IMR-90 (cell line): ENCODE results near the gene SLAMF8. TPM values are rescaled to one million over a fixed set of nuclear protein-coding genes. Genes with fewer than 3 reads are reported as not detected.
A peak's percentile ranks its signal among the peaks of the same experiment; 100 is the strongest.

ENCODE experiments used
- ATAC-seq: fragments of 200-7000 bp; cut with Tn5 transposase; 2 replicates; pipeline ENCODE4 v1.9.1; 2020; ENCODE audit warnings: low read depth, mild to moderate bottlenecking, moderate library complexity
- BruUV-seq: library from RNA; stranded (reverse); fragments of 400-500 nt; replicated peaks from 2 replicates; lab custom pipeline; 2021; lab: Mats Ljungman, UMichigan
- CTCF ChIA-PET: fragments of 300-600 bp; formaldehyde crosslinking; extraction: SDS; loops from one replicate; lab custom pipeline; 2021; ENCODE audit warnings: antibody characterized with exemption; lab: Yijun Ruan, JAX
- POLR2A ChIA-PET: fragments of 300-600 bp; sonication (Branson Sonifier 250); formaldehyde crosslinking; loops from one replicate; lab custom pipeline; 2022; ENCODE audit warnings: antibody characterized with exemption; ENCODE audit not compliant: unreplicated experiment; lab: Charles Lee
- DNase-seq: peaks from one replicate; pipeline ENCODE4 v3.0.0; 2013
- H2AFZ ChIP-seq: replicated peaks from 2 replicates; pipeline ENCODE3; 2013; ENCODE audit warnings: low read length, mild to moderate bottlenecking; ENCODE audit not compliant: poor library complexity
- H2AK5ac ChIP-seq: 2 replicates; pipeline ENCODE4 v1.6.1; 2013; ENCODE audit warnings: low read depth, low read length, inconsistent platforms
- H2AK9ac ChIP-seq: replicated peaks from 2 replicates; pipeline ENCODE3; 2013; ENCODE audit warnings: mild to moderate bottlenecking, low read depth, low read length, moderate library complexity; ENCODE audit not compliant: poor library complexity
- H2BK120ac ChIP-seq: 2 replicates; pipeline ENCODE4 v1.6.1; 2013; ENCODE audit warnings: low read depth, low read length, inconsistent platforms
- H2BK15ac ChIP-seq: 3 replicates; pipeline ENCODE4 v1.6.1; 2013; ENCODE audit warnings: low read depth, low read length, inconsistent platforms
- H2BK20ac ChIP-seq: 2 replicates; pipeline ENCODE4 v1.6.1; 2013; ENCODE audit warnings: low read depth, mild to moderate bottlenecking, inconsistent platforms, low read length, moderate library complexity
- H2BK5ac ChIP-seq: 2 replicates; pipeline ENCODE4 v1.6.1; 2013; ENCODE audit warnings: mild to moderate bottlenecking, low read depth, low read length, inconsistent platforms; ENCODE audit not compliant: poor library complexity, severe bottlenecking
- H3K14ac ChIP-seq: replicated peaks from 2 replicates; pipeline ENCODE4 v1.6.1; 2013; ENCODE audit warnings: low read depth, low read length, inconsistent platforms
- H3K18ac ChIP-seq: 2 replicates; pipeline ENCODE4 v1.6.1; 2013; ENCODE audit warnings: low read depth, low read length, control low read depth
- H3K23ac ChIP-seq: 2 replicates; pipeline ENCODE4 v1.6.1; 2013; ENCODE audit warnings: low read depth, low read length, inconsistent platforms
- H3K27ac ChIP-seq: 2 replicates; pipeline ENCODE4 v1.5.1; 2013; ENCODE audit warnings: mild to moderate bottlenecking, control low read depth, low read length; ENCODE audit not compliant: insufficient read depth
- H3K27me3 ChIP-seq: 2 replicates; pipeline ENCODE4 v1.6.1; 2013; ENCODE audit warnings: low read length; ENCODE audit not compliant: control insufficient read depth, insufficient read depth
- H3K36me3 ChIP-seq: 2 replicates; pipeline ENCODE4 v1.6.1; 2013; ENCODE audit warnings: low read length, mixed read lengths; ENCODE audit not compliant: control insufficient read depth, insufficient read depth
- H3K4ac ChIP-seq: 2 replicates; pipeline ENCODE4 v1.6.1; 2013; ENCODE audit warnings: low read depth, low read length, inconsistent platforms
- H3K4me1 ChIP-seq: 2 replicates; pipeline ENCODE4 v1.6.1; 2013; ENCODE audit warnings: low read length, mixed read lengths; ENCODE audit not compliant: control insufficient read depth, insufficient read depth
- H3K4me2 ChIP-seq: 2 replicates; pipeline ENCODE4 v1.6.1; 2013; ENCODE audit warnings: low read depth, mild to moderate bottlenecking, control low read depth, low read length, moderate library complexity
- H3K4me3 ChIP-seq: 2 replicates; pipeline ENCODE4 v1.5.1; 2013; ENCODE audit warnings: low read depth, mild to moderate bottlenecking, control low read depth, low read length, moderate library complexity; ENCODE audit not compliant: insufficient read depth
- H3K56ac ChIP-seq: 2 replicates; pipeline ENCODE4 v1.6.1; 2013; ENCODE audit warnings: low read length, inconsistent platforms; ENCODE audit not compliant: insufficient read depth; ENCODE audit errors: extremely low read depth
- H3K79me1 ChIP-seq, 2 experiments: 2 replicates each; pipeline ENCODE4 v1.6.1; 2013; ENCODE audit warnings: low read length in 2 of 2, inconsistent platforms in 1 of 2, low read depth in 1 of 2
- H3K9ac ChIP-seq: 2 replicates; pipeline ENCODE4 v1.6.1; 2013; ENCODE audit warnings: low read depth, low read length, control low read depth
- H3K9me1 ChIP-seq: 2 replicates; pipeline ENCODE4 v1.6.1; 2013; ENCODE audit warnings: low read length, inconsistent platforms; ENCODE audit not compliant: insufficient read depth
- H3K9me3 ChIP-seq: 2 replicates; pipeline ENCODE4 v1.6.1; 2013; ENCODE audit warnings: low read length; ENCODE audit not compliant: control insufficient read depth, insufficient read depth
- H4K20me1 ChIP-seq: 2 replicates; pipeline ENCODE4 v1.6.1; 2013; ENCODE audit warnings: low read length, inconsistent platforms; ENCODE audit not compliant: insufficient read depth
- H4K5ac ChIP-seq: 2 replicates; pipeline ENCODE4 v1.6.1; 2013; ENCODE audit warnings: mild to moderate bottlenecking, low read depth, low read length, control low read depth
- H4K8ac ChIP-seq, 2 experiments: 2 replicates each; pipeline ENCODE4 v1.6.1; 2013; ENCODE audit warnings: low read depth in 2 of 2, low read length in 2 of 2, control low read depth in 1 of 2, inconsistent platforms in 1 of 2
- H4K91ac ChIP-seq: 2 replicates; pipeline ENCODE4 v1.6.1; 2013; ENCODE audit warnings: low read depth, low read length, inconsistent platforms; ENCODE audit not compliant: insufficient read depth
- BHLHE40 ChIP-seq: fragments of 150-350 bp; IDR thresholded peaks from 2 replicates; pipeline ENCODE4 v1.6.1; 2016; ENCODE audit warnings: mild to moderate bottlenecking, low read depth, low read length
- CEBPB ChIP-seq: IDR thresholded peaks from 2 replicates; pipeline ENCODE4 v1.6.1; 2012; ENCODE audit warnings: low read depth, low read length, improper control_type of control experiment
- CHD1 ChIP-seq: IDR thresholded peaks from 2 replicates; pipeline ENCODE4 v1.6.1; 2012; ENCODE audit warnings: low read depth, low read length, improper control_type of control experiment
- ELK1 ChIP-seq: fragments of 150-350 bp; IDR thresholded peaks from 2 replicates; pipeline ENCODE4 v1.6.1; 2016; ENCODE audit warnings: low read depth, mild to moderate bottlenecking, low read length, moderate library complexity, borderline replicate concordance
- FOS ChIP-seq: fragments of 150-350 bp; IDR thresholded peaks from 2 replicates; pipeline ENCODE4 v1.6.1; 2016; ENCODE audit warnings: low read depth, low read length
- MAFK ChIP-seq: IDR thresholded peaks from 2 replicates; pipeline ENCODE4 v1.6.1; 2012; ENCODE audit warnings: low read depth, low read length, improper control_type of control experiment
- MAZ ChIP-seq: IDR thresholded peaks from 2 replicates; pipeline ENCODE4 v1.6.1; 2012; ENCODE audit warnings: low read depth, mild to moderate bottlenecking, low read length, improper control_type of control experiment, moderate library complexity, borderline replicate concordance
- MXI1 ChIP-seq: IDR thresholded peaks from 2 replicates; pipeline ENCODE4 v1.6.1; 2012; ENCODE audit warnings: low read depth, mild to moderate bottlenecking, low read length, moderate library complexity, borderline replicate concordance
- NFE2L2 ChIP-seq: fragments of 150-350 bp; IDR thresholded peaks from 2 replicates; pipeline ENCODE4 v1.6.1; 2016; ENCODE audit warnings: low read depth, mild to moderate bottlenecking, low read length
- POLR2A ChIP-seq: IDR thresholded peaks from 2 replicates; pipeline ENCODE4 v1.6.1; 2012; ENCODE audit warnings: mild to moderate bottlenecking, low read depth, low read length
- RAD21 ChIP-seq: IDR thresholded peaks from 2 replicates; pipeline ENCODE4 v1.6.1; 2012; ENCODE audit warnings: low read length, improper control_type of control experiment
- RFX5 ChIP-seq: IDR thresholded peaks from 2 replicates; pipeline ENCODE4 v1.8.0; 2012; ENCODE audit warnings: low read depth, mild to moderate bottlenecking, low read length, moderate library complexity
- SMC3 ChIP-seq: fragments of 150-350 bp; IDR thresholded peaks from 2 replicates; pipeline ENCODE4 v1.6.1; 2016; ENCODE audit warnings: low read depth, mild to moderate bottlenecking, antibody characterized with exemption, low read length, moderate library complexity
- WGBS, 2 experiments: methylation state at CpG; one replicate each; pipeline versions ENCODE4 v1.1.5 to v1.1.7; 2013; ENCODE audit warnings: missing lambda C conversion rate in 2 of 2; ENCODE audit not compliant: insufficient read length in 1 of 2; ENCODE audit errors: extremely low coverage in 2 of 2; 5-methylcytosine and 5-hydroxymethylcytosine counted together
- dilution Hi-C: fragments of 300-500 bp; cut with HindIII; formaldehyde crosslinking; loops from one replicate; pipeline ENCODE4 v1.14.3; 2018; ENCODE audit warnings: low sequenced_read_pairs; ENCODE audit not compliant: unreplicated experiment
- in situ Hi-C: fragments of 300-500 bp; cut with MboI; formaldehyde crosslinking; loops from 3 replicates; pipeline ENCODE4 v1.14.3; 2019; ENCODE audit warnings: low sequenced_read_pairs, inconsistent platforms, mixed read lengths
- intact Hi-C: fragments of 100-400 bp; cut with micrococcal nuclease; formaldehyde crosslinking; loops from 2 replicates; pipeline ENCODE4 v1.10.0; 2022
- polyA plus RNA-seq, 3 experiments: library from polyadenylated mRNA; depleted of rRNA; stranded (reverse); fragments of >200 nt; gene quantifications; 2 replicates each; pipeline ENCODE4 v1.2.3, GENCODE V29; 2012; ENCODE audit warnings: low replicate concordance in 1 of 3
- total RNA-seq: library from RNA; depleted of rRNA; stranded (reverse); fragments of >200 nt; gene quantifications from 2 replicates; pipeline ENCODE4 v1.2.3, GENCODE V29; 2012
- TF ChIP-seq, protein P1 (sequence below): fragments of 150-350 bp; IDR thresholded peaks from 2 replicates; pipeline ENCODE4 v1.6.1; 2017; ENCODE audit warnings: mild to moderate bottlenecking, antibody characterized with exemption, low read length, low read depth

SLAMF8 gene
- total and polyA plus RNA-seq, 2 of the 4 experiments (the other 2 are of a cell fraction), result 0.07 TPM; not detected in 1

DNA sequence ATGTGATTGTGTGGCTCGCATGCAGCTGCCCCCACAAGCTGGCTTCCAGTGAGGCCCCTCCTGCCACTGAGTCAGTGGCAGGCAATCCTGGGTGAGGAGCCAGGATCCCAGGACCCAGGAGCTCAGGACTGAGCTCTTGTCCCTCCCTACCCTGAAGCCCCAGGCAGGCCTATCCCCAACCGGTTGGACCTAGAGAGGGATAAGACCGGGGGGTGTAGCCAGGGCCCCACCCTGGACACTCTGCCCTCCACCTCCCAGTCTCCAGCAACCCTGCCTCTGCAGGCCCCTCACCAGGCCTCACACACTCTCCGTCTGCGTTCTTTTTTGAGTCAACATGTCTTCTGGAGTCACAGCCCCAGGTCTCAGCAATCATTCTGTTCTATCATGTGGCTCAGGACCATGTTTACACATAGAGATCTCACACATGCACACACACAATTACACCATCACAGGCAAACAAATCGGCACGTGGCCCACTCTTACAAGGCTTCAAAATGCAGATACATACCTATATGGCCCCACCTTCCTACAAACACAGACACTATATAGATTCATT lies 33.2 kb downstream of the SLAMF8 start:
- H3K9ac ChIP-seq, result no peak overlapping the region
- H3K18ac ChIP-seq, result no peak overlapping the region
- in situ Hi-C loops (no loop called here), intact Hi-C loops (no loop called here), dilution Hi-C loops (no loop called here)
- H2AFZ ChIP-seq, result peak overlapping the region; percentile 60
- 0 out of 2 replicates have a peak, but pooled peaks cover 7% of the 10 kb centered on the region for H3K9me1 ChIP-seq
- TF ChIP-seq SMC3 (no peak), CEBPB (no peak), MAZ (no peak), POLR2A (no peak), MXI1 (no peak), ELK1 (no peak), FOS (no peak), BHLHE40 (no peak), NFE2L2 (no peak), RAD21 (no peak), RFX5 (no peak), CHD1 (no peak), MAFK (no peak)
- TF ChIP-seq, protein P1, sequence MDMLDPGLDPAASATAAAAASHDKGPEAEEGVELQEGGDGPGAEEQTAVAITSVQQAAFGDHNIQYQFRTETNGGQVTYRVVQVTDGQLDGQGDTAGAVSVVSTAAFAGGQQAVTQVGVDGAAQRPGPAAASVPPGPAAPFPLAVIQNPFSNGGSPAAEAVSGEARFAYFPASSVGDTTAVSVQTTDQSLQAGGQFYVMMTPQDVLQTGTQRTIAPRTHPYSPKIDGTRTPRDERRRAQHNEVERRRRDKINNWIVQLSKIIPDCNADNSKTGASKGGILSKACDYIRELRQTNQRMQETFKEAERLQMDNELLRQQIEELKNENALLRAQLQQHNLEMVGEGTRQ, result no peak
- no peak overlapping the region for H3K27ac ChIP-seq
- CTCF ChIA-PET, result no interaction called here
- H4K91ac ChIP-seq, result no peak overlapping the region
- H4K8ac ChIP-seq, result no peak overlapping the region
- 0 out of 2 replicates have a peak overlapping the region, but pooled peaks have one; percentile 21 for H3K14ac ChIP-seq
- H2BK5ac ChIP-seq, result no peak overlapping the region
- H3K4me1 ChIP-seq, result peaks cover 1% of the 10 kb centered on the region; the same call in 1 of the 2 replicates
- DNase-seq (no peak), ATAC-seq (no peak)
- H3K4me3 ChIP-seq, result no peak overlapping the region
- no peaks in the 10 kb centered on the region for H3K36me3 ChIP-seq
- POLR2A ChIA-PET, result no interaction called here
- no peak overlapping the region for H2BK20ac ChIP-seq
- no peak overlapping the region for H4K5ac ChIP-seq
- no peaks in the 10 kb centered on the region for H4K20me1 ChIP-seq
- WGBS, 2 experiments, result 66% methylated on average over 4 of the region's 7 CpGs; no CpG with 5 or more reads in 1 of the 2 experiments
- no peak overlapping the region for H2AK9ac ChIP-seq
- peaks cover 0 to 7% of the 10 kb centered on the region in 2 experiments; a peak in 2 of 4 replicates for H3K79me1 ChIP-seq
- H3K9me3 ChIP-seq, result no peaks in the 10 kb centered on the region
- H2BK15ac ChIP-seq, result no peak overlapping the region
- H3K56ac ChIP-seq, result no peak overlapping the region
- BruUV-seq, result no TSS peak
- H3K4ac ChIP-seq, result no peak overlapping the region
- H2AK5ac ChIP-seq, result peak overlapping the region; percentile 23; the same call in 1 of the 2 replicates
- no peak overlapping the region for H3K4me2 ChIP-seq
- no peak overlapping the region for H3K23ac ChIP-seq
- no peak overlapping the region for H2BK120ac ChIP-seq
- H3K27me3 ChIP-seq, result peaks cover 2% of the 10 kb centered on the region; the same call in 1 of the 2 replicates
